Activated T-cell treated with anti-CD3 and anti-CD28 coated beads for 1 hour (primary cell): ENCODE measurements around the gene VSNL1.

ENCODE experiments used
- DNase-seq: peaks from one replicate; pipeline ENCODE4 v3.0.0-alpha.2; 2020; ENCODE audit warnings: low read depth

Gene VSNL1

GRCh38 chr2:17583166-17583565 is 42.7 kb downstream of the VSNL1 start:
- no peak for DNase-seq

GRCh38 chr2:17583646-17584045 is 43.1 kb downstream of the VSNL1 start:
- no peak for DNase-seq

GRCh38 chr2:17584689-17585088 is 44.2 kb downstream of the VSNL1 start:
- DNase-seq = no peak

- DNase-seq = no peak
Observed at GRCh38 chr2:17587469-17587868, 47.0 kb downstream of the VSNL1 start.

GRCh38 chr2:17588031-17588430 is 47.5 kb downstream of the VSNL1 start:
- DNase-seq = no peak

GRCh38 chr2:17589406-17590035 is 49.0 kb downstream of the VSNL1 start:
- DNase-seq = no peak

- DNase-seq = no peak
Observed at GRCh38 chr2:17590342-17590911, 49.9 kb downstream of the VSNL1 start.

- no peak for DNase-seq
Observed at GRCh38 chr2:17591846-17592245, 51.4 kb downstream of the VSNL1 start.

- no peak for DNase-seq
Observed at GRCh38 chr2:17592731-17593409, 52.4 kb downstream of the VSNL1 start.

GRCh38 chr2:17593445-17593840 is 52.9 kb downstream of the VSNL1 start:
- DNase-seq = no peak

GRCh38 chr2:17593841-17594491 is 53.5 kb downstream of the VSNL1 start:
- DNase-seq = no peak

- no peak for DNase-seq
Observed at GRCh38 chr2:17594533-17595401, 54.3 kb downstream of the VSNL1 start.

- no peak for DNase-seq
Observed at GRCh38 chr2:17599617-17600016, 59.1 kb downstream of the VSNL1 start.

- no peak for DNase-seq
Observed at GRCh38 chr2:17600556-17601204, 60.2 kb downstream of the VSNL1 start.

- DNase-seq = no peak
Observed at GRCh38 chr2:17604050-17604449, 63.6 kb downstream of the VSNL1 start.

- DNase-seq = no peak
Observed at GRCh38 chr2:17605696-17606095, 65.2 kb downstream of the VSNL1 start.

- no peak for DNase-seq
Observed at GRCh38 chr2:17606851-17607250, 66.4 kb downstream of the VSNL1 start.

GRCh38 chr2:17607379-17607778 is 66.9 kb downstream of the VSNL1 start:
- no peak for DNase-seq

- no peak for DNase-seq
Observed at GRCh38 chr2:17608251-17608650, 67.8 kb downstream of the VSNL1 start.

- DNase-seq = no peak
Observed at GRCh38 chr2:17610521-17610920, 70.0 kb downstream of the VSNL1 start.

- DNase-seq = no peak
Observed at GRCh38 chr2:17611036-17611435, 70.5 kb downstream of the VSNL1 start.
